ENCODE measurements around the gene GREB1. TPM values are rescaled to one million over a fixed set of nuclear protein-coding genes. Genes with fewer than 3 reads are reported as not detected.

GREB1 gene
- 10 to 100 TPM in 1 of 2 donors, 1 to 10 TPM in 1; 2.4 to 13.5 TPM for total RNA-seq

GRCh38 chr2:11533278-11534070, at the start of gene GREB1:
GREB1 (plus strand) TSS chr2:11534045; CDS start chr2:11556615, 22,570 bp downstream.
- no peak for ATAC-seq (ENCODE audit: insufficient number of reproducible peaks, low FRiP score, low read depth)
- H3K4me3 ChIP-seq, result no peak within 1 kb of the TSS
- H3K27ac ChIP-seq, result no peak within 1 kb of the TSS
- H3K36me3 ChIP-seq, result no peaks in the 10 kb centered on the region
- H3K4me1 ChIP-seq (ENCODE audit: control insufficient read depth in 1 of 2, low read depth in 2 of 2), result no peaks in the 10 kb centered on the region
- no peak for TF ChIP-seq CTCF (IDR thresholded peaks at IDR 0.05)
- H3K27me3 ChIP-seq (replicated peaks; ENCODE audit: insufficient read depth), result no peaks in the 10 kb centered on the region
- no peaks in the 10 kb centered on the region for H3K9me3 ChIP-seq
- DNase-seq (ENCODE audit: low spot score), result no peak

GRCh38 chr2:11488809-11489208, 45.0 kb upstream of the GREB1 start:
- no peak for TF ChIP-seq CTCF (IDR thresholded peaks at IDR 0.05)

GRCh38 chr2:11490194-11490593, 43.7 kb upstream of the GREB1 start:
- H3K4me1 ChIP-seq (ENCODE audit: control insufficient read depth in 1 of 2, low read depth in 2 of 2), result no peaks in the 10 kb centered on the region
- H3K36me3 ChIP-seq, result no peaks in the 10 kb centered on the region
- no peaks in the 10 kb centered on the region for H3K9me3 ChIP-seq
- H3K27me3 ChIP-seq (replicated peaks; ENCODE audit: insufficient read depth), result no peaks in the 10 kb centered on the region
- ATAC-seq (ENCODE audit: insufficient number of reproducible peaks, low FRiP score, low read depth) (no peak), DNase-seq (ENCODE audit: low spot score) (no peak)
- no peak overlapping the region for H3K4me3 ChIP-seq
- H3K27ac ChIP-seq, result no peak overlapping the region
- no peak for TF ChIP-seq CTCF (IDR thresholded peaks at IDR 0.05)

More at GRCh38 chr2:11488809-11489208, 45.0 kb upstream of the GREB1 start:
- no peak overlapping the region for H3K4me3 ChIP-seq
- no peaks in the 10 kb centered on the region for H3K4me1 ChIP-seq (ENCODE audit: control insufficient read depth in 1 of 2, low read depth in 2 of 2)
- no peaks in the 10 kb centered on the region for H3K9me3 ChIP-seq
- H3K36me3 ChIP-seq, result no peaks in the 10 kb centered on the region
- no peaks in the 10 kb centered on the region for H3K27me3 ChIP-seq (replicated peaks; ENCODE audit: insufficient read depth)
- ATAC-seq (ENCODE audit: insufficient number of reproducible peaks, low FRiP score, low read depth) (no peak), DNase-seq (ENCODE audit: low spot score) (no peak)
- no peak overlapping the region for H3K27ac ChIP-seq

- no peak overlapping the region for H3K4me3 ChIP-seq
- H3K9me3 ChIP-seq, result no peaks in the 10 kb centered on the region
- DNase-seq (ENCODE audit: low spot score) (no peak), ATAC-seq (ENCODE audit: insufficient number of reproducible peaks, low FRiP score, low read depth) (no peak)
- no peaks in the 10 kb centered on the region for H3K36me3 ChIP-seq
- no peak for TF ChIP-seq CTCF (IDR thresholded peaks at IDR 0.05)
- no peaks in the 10 kb centered on the region for H3K27me3 ChIP-seq (replicated peaks; ENCODE audit: insufficient read depth)
- H3K27ac ChIP-seq, result no peak overlapping the region
- H3K4me1 ChIP-seq (ENCODE audit: control insufficient read depth in 1 of 2, low read depth in 2 of 2), result no peaks in the 10 kb centered on the region
Measured at GRCh38 chr2:11491348-11491933, 42.4 kb upstream of the GREB1 start.

- DNase-seq (ENCODE audit: low spot score) (no peak), ATAC-seq (ENCODE audit: insufficient number of reproducible peaks, low FRiP score, low read depth) (no peak)
- Histone ChIP-seq H3K27me3 (replicated peaks; ENCODE audit: insufficient read depth) (no peaks in the 10 kb centered on the region), H3K36me3 (no peaks in the 10 kb centered on the region), H3K4me1 (ENCODE audit: control insufficient read depth in 1 of 2, low read depth in 2 of 2) (no peaks in the 10 kb centered on the region), H3K27ac (no peak overlapping the region), H3K4me3 (no peak overlapping the region), H3K9me3 (no peaks in the 10 kb centered on the region)
- TF ChIP-seq CTCF (IDR thresholded peaks at IDR 0.05), result no peak
Measured at GRCh38 chr2:11492244-11492643, 41.6 kb upstream of the GREB1 start.

Measured in thoracic aorta (tissue), 2 donors.